ENCODE data around the gene SLC27A4. TPM values are rescaled to one million over a fixed set of nuclear protein-coding genes. Genes with fewer than 3 reads are reported as not detected.

The SLC27A4 gene
- total RNA-seq, 1 donor from 2014 or later = 32.0 TPM

DNA sequence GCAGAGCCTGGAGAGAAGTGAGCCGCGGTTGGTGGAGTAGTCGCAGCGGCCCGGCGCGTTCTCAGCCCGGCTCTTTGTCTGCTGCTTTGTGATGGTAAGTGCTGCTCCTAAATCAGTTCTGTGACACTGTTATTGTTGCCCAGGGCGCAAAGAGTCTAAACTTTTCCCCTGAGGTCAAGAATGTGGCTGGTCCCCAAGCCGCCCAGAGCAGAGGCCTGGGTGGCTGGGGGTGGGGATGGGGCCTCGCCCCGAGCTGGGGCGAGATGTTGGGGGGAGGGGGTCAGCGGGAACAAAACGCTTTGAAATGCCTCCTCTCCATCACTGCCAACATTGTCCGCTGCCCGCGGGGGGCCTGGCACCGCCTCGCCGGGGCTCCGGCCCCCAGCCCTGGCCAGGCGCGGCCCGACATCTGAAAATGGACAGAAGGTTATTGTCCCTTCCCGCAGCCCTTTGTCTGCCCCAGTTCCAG is 68.7 kb downstream of the SLC27A4 start:
- no peaks in the 10 kb centered on the region for H3K4me1 Mint-ChIP-seq (ENCODE audit: low read depth)
- H3K36me3 Mint-ChIP-seq (ENCODE audit: low read depth) = no peaks in the 10 kb centered on the region
- intact Hi-C loops (cut with micrococcal nuclease) = no loop called here
- H3K27me3 Mint-ChIP-seq (ENCODE audit: low read depth) = peaks cover 35% of the 10 kb centered on the region
- no peak overlapping the region for H3K27ac Mint-ChIP-seq
- no peak for DNase-seq (ENCODE audit: low spot score)
- no peaks in the 10 kb centered on the region for H3K9me3 Mint-ChIP-seq
- H3K4me3 Mint-ChIP-seq (ENCODE audit: low read depth) = no peak overlapping the region

DNA sequence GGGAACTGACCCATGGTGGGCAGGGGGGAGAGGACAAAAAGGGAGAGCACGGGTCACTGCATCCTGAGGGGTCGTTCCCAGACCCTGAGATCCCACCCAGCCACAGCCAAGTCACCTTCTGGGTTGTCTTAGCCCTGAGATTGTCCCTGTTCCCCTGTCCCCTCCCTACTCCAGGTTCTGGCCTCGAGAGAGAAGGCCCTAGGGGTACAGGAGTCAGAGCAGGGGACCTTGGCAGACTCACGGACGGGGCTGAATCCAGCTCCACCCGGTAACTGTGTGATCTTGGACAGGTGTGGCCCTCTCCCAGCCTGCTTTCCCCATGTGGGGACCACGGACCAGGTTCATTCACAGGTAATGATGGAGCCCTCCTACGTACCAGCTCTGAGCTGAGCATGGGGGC is 69.1 kb downstream of the SLC27A4 start:
- peaks cover 36% of the 10 kb centered on the region for H3K27me3 Mint-ChIP-seq (ENCODE audit: low read depth)
- no peak overlapping the region for H3K4me3 Mint-ChIP-seq (ENCODE audit: low read depth)
- no peaks in the 10 kb centered on the region for H3K4me1 Mint-ChIP-seq (ENCODE audit: low read depth)
- H3K27ac Mint-ChIP-seq = no peak overlapping the region
- no peaks in the 10 kb centered on the region for H3K9me3 Mint-ChIP-seq
- no peak for DNase-seq (ENCODE audit: low spot score)
- H3K36me3 Mint-ChIP-seq (ENCODE audit: low read depth) = no peaks in the 10 kb centered on the region
- intact Hi-C loops (cut with micrococcal nuclease) = no loop called here

DNA sequence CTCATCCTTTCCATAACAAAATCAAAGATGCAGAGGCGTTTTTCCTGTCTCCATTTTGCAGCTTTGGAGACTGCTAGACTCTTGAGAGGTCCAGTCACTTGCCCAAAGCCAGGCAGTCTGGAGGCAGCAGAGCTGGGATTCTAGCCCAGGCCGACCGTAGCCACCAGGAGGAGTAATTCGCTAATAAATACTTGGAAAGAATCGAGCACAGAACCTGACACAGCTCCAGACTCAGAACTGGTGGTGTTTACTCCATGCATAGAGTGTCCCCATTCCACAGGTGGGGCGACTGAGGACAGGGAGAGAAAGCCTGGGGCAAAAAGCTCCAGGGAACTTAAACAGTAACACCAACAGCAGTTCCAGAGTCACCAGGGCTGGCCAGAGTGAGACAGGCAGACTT is 69.7 kb downstream of the SLC27A4 start:
- H3K36me3 Mint-ChIP-seq (ENCODE audit: low read depth) = no peaks in the 10 kb centered on the region
- no peaks in the 10 kb centered on the region for H3K4me1 Mint-ChIP-seq (ENCODE audit: low read depth)
- intact Hi-C loops (cut with micrococcal nuclease) = loop anchor here (10.0 kb wide), 1 partner anchor 115 kb away; no protein-coding TSS in a partner anchor
- no peak for DNase-seq (ENCODE audit: low spot score)
- H3K27ac Mint-ChIP-seq = no peak overlapping the region
- no peaks in the 10 kb centered on the region for H3K9me3 Mint-ChIP-seq
- H3K4me3 Mint-ChIP-seq (ENCODE audit: low read depth) = no peak overlapping the region
- peaks cover 40% of the 10 kb centered on the region for H3K27me3 Mint-ChIP-seq (ENCODE audit: low read depth)

Other genes starting within 250 kb of the SLC27A4 start
- 67.8 and 77.6 TPM in 2 replicates for gene PTGES2, start 212.8 kb upstream of the SLC27A4 start, total RNA-seq
- not detected in 2 replicates for gene LCN2, start 191.1 kb upstream of the SLC27A4 start, total RNA-seq
- gene BBLN, start 180.3 kb upstream of the SLC27A4 start, total RNA-seq = 93.8 and 103 TPM in 2 replicates
- 150 TPM in 2 replicates for gene CIZ1, start 149.0 kb upstream of the SLC27A4 start, total RNA-seq
- 0.90 and 2.4 TPM in 2 replicates for gene DNM1, start 137.1 kb upstream of the SLC27A4 start, total RNA-seq
- 44.0 and 47.9 TPM in 2 replicates for gene GOLGA2, start 64.5 kb upstream of the SLC27A4 start, total RNA-seq
- 13.5 and 13.7 TPM in 2 replicates for gene SWI5, start 64.3 kb upstream of the SLC27A4 start, total RNA-seq
- 33.5 and 36.1 TPM in 2 replicates for gene TRUB2, start 18.1 kb upstream of the SLC27A4 start, total RNA-seq
- 49.6 and 52.2 TPM in 2 replicates for gene COQ4, start 17.7 kb upstream of the SLC27A4 start, total RNA-seq
- 78.6 and 78.7 TPM in 2 replicates for gene URM1, start 30.8 kb downstream of the SLC27A4 start, total RNA-seq
- gene CERCAM, start 80.3 kb downstream of the SLC27A4 start, total RNA-seq = 8.2 and 9.3 TPM in 2 replicates
- gene ODF2, start 115.5 kb downstream of the SLC27A4 start, total RNA-seq = 61.5 and 64.4 TPM in 2 replicates
- 56.0 and 57.5 TPM in 2 replicates for gene GLE1, start 164.2 kb downstream of the SLC27A4 start, total RNA-seq
- 286 and 303 TPM in 2 replicates for gene SPTAN1, start 212.1 kb downstream of the SLC27A4 start, total RNA-seq

All from activated T-helper 2 cell treated with anti-CD3 and anti-CD28 coated beads, Interferon-gamma antibody, Interleukin-2, Interleukin-4, amounts not matched to agents 10 μg/mL and 5 μg/mL and 100 μg/mL, durations not matched to agents 14 hours and 24 hours and 36 hours (primary cell).